MCF 10A (cell line): ENCODE results near the gene PRAMEF11. TPM values are rescaled to one million over a fixed set of nuclear protein-coding genes. Genes with fewer than 3 reads are reported as not detected.
A peak's percentile ranks its signal among the peaks of the same experiment; 100 is the strongest.
"Not testable (repeated sequence)": the region's sequence is repeated elsewhere in the genome, so short reads cannot be mapped to it uniquely, and the experiment has no call there.

Experiments
- BruUV-seq: library from RNA; stranded (reverse); fragments of 400-500 nt; replicated peaks from 2 replicates; lab custom pipeline; 2021; lab: Mats Ljungman, UMichigan
- CTCF ChIA-PET: fragments of 300-600 bp; sonication (Branson Sonifier 250); formaldehyde crosslinking; extraction: SDS; loops from one replicate; lab custom pipeline; 2021; ENCODE audit warnings: antibody characterized with exemption, inconsistent platforms; lab: Yijun Ruan, JAX
- POLR2A ChIA-PET: fragments of 300-600, 350-650 bp; sonication (Branson Sonifier 250); formaldehyde crosslinking; extraction: SDS; loops from one replicate; lab custom pipeline; 2020; ENCODE audit warnings: antibody characterized with exemption, inconsistent platforms; lab: Yijun Ruan, JAX
- DNase-seq: peaks from one replicate; pipeline ENCODE4 v3.0.0-alpha.2; 2018; ENCODE audit not compliant: unreplicated experiment
- H3K27ac Mint-ChIP-seq: one replicate; pipeline ENCODE4 v1.8.0; 2022; ENCODE audit warnings: mild to moderate bottlenecking, low read depth, mixed read lengths; ENCODE audit not compliant: unreplicated experiment
- H3K27me3 Mint-ChIP-seq: one replicate; pipeline ENCODE4 v1.8.0; 2022; ENCODE audit warnings: mixed read lengths; ENCODE audit not compliant: insufficient read depth, unreplicated experiment
- H3K36me3 Mint-ChIP-seq: one replicate; pipeline ENCODE4 v1.8.0; 2022; ENCODE audit warnings: mild to moderate bottlenecking, moderate library complexity, mixed read lengths; ENCODE audit not compliant: insufficient read depth, unreplicated experiment
- H3K4me1 Mint-ChIP-seq: one replicate; pipeline ENCODE4 v1.8.0; 2022; ENCODE audit warnings: mixed read lengths; ENCODE audit not compliant: insufficient read depth, unreplicated experiment
- H3K4me3 Mint-ChIP-seq: one replicate; pipeline ENCODE4 v1.8.0; 2022; ENCODE audit warnings: mild to moderate bottlenecking, moderate library complexity, mixed read lengths; ENCODE audit not compliant: unreplicated experiment
- H3K9me3 Mint-ChIP-seq: one replicate; pipeline ENCODE4 v1.8.0; 2022; ENCODE audit warnings: mixed read lengths; ENCODE audit not compliant: unreplicated experiment
- CTCF ChIP-seq: fragments of 200-600 bp; IDR thresholded peaks from one replicate; pipeline ENCODE4 v1.8.0; 2022; ENCODE audit warnings: antibody characterized with exemption, mild to moderate bottlenecking; ENCODE audit not compliant: unreplicated experiment
- intact Hi-C: fragments of 100-400 bp; cut with micrococcal nuclease; formaldehyde crosslinking; loops from 2 replicates; pipeline ENCODE4 v1.14.1; 2022
- total RNA-seq: library from RNA; stranded (reverse); gene quantifications from 2 replicates; pipeline ENCODE4 v1.2.3, GENCODE V29; 2022

Gene PRAMEF11
- total RNA-seq, 1 experiment from 2014 or later: not detected

GRCh38 chr1:12798911-12799310, 32.3 kb downstream of the PRAMEF11 start:
- H3K4me3 Mint-ChIP-seq: no peak overlapping the region
- H3K4me1 Mint-ChIP-seq: peaks cover 27% of the 10 kb centered on the region
- CTCF ChIA-PET: interaction anchor here (0.6 to 1.3 kb wide), 2 partner anchors 11 to 27 kb away, joined by 5 read pairs; no protein-coding TSS in a partner anchor
- POLR2A ChIA-PET: no interaction called here
- no peaks in the 10 kb centered on the region for H3K9me3 Mint-ChIP-seq
- H3K27ac Mint-ChIP-seq: no peak overlapping the region
- intact Hi-C loops: no loop called here
- no peak for DNase-seq
- no peak for TF ChIP-seq CTCF
- no TSS peak for BruUV-seq
- H3K27me3 Mint-ChIP-seq: no peaks in the 10 kb centered on the region
- no peaks in the 10 kb centered on the region for H3K36me3 Mint-ChIP-seq

- H3K9me3 Mint-ChIP-seq, BruUV-seq, CTCF ChIA-PET: not testable (repeated sequence)
Measured at GRCh38 chr1:12791097-12791496, 40.1 kb downstream of the PRAMEF11 start, which contains the start of gene PRAMEF1. TSS of gene PRAMEF1 (plus strand) at chr1:12791397. CDS start at chr1:12793228, 1,831 bp downstream.

GRCh38 chr1:12784729-12785128, 46.5 kb downstream of the PRAMEF11 start:
- H3K27me3 Mint-ChIP-seq, H3K9me3 Mint-ChIP-seq: not testable (repeated sequence)

More at GRCh38 chr1:12791097-12791496, 40.1 kb downstream of the PRAMEF11 start, which contains the start of gene PRAMEF1:
- intact Hi-C loops, H3K4me1 Mint-ChIP-seq, POLR2A ChIA-PET, H3K36me3 Mint-ChIP-seq, H3K27ac Mint-ChIP-seq, H3K27me3 Mint-ChIP-seq, DNase-seq, H3K4me3 Mint-ChIP-seq: not testable (repeated sequence)

GRCh38 chr1:12783783-12784182, 47.4 kb downstream of the PRAMEF11 start:
- peak; percentile 51 for DNase-seq
- POLR2A ChIA-PET, BruUV-seq, intact Hi-C loops, H3K27ac Mint-ChIP-seq, H3K9me3 Mint-ChIP-seq, H3K27me3 Mint-ChIP-seq, H3K4me3 Mint-ChIP-seq, H3K4me1 Mint-ChIP-seq, H3K36me3 Mint-ChIP-seq, CTCF ChIA-PET: not testable (repeated sequence)
- TF ChIP-seq CTCF: peak; percentile 57

More at GRCh38 chr1:12784729-12785128, 46.5 kb downstream of the PRAMEF11 start:
- peak; percentile 13 for DNase-seq
- BruUV-seq, H3K27ac Mint-ChIP-seq, POLR2A ChIA-PET, H3K36me3 Mint-ChIP-seq, H3K4me1 Mint-ChIP-seq, CTCF ChIA-PET, H3K4me3 Mint-ChIP-seq, intact Hi-C loops: not testable (repeated sequence)

- H3K27me3 Mint-ChIP-seq: peaks cover 15% of the 10 kb centered on the region
- DNase-seq, H3K4me3 Mint-ChIP-seq, H3K36me3 Mint-ChIP-seq, POLR2A ChIA-PET, H3K9me3 Mint-ChIP-seq, H3K27ac Mint-ChIP-seq, BruUV-seq, intact Hi-C loops, CTCF ChIA-PET, H3K4me1 Mint-ChIP-seq: not testable (repeated sequence)
Measured at GRCh38 chr1:12781488-12781887, 49.7 kb downstream of the PRAMEF11 start.
